GM12874 (cell line): ENCODE measurements around the gene SNRNP27.

ENCODE experiments used
- TF ChIP-seq, protein P1 (sequence below): IDR thresholded peaks from 2 replicates; pipeline ENCODE4 v1.5.1; 2011; ENCODE audit warnings: low read depth, mild to moderate bottlenecking, control low read depth, low read length, moderate library complexity; ENCODE audit not compliant: insufficient read depth

SNRNP27 gene

DNA sequence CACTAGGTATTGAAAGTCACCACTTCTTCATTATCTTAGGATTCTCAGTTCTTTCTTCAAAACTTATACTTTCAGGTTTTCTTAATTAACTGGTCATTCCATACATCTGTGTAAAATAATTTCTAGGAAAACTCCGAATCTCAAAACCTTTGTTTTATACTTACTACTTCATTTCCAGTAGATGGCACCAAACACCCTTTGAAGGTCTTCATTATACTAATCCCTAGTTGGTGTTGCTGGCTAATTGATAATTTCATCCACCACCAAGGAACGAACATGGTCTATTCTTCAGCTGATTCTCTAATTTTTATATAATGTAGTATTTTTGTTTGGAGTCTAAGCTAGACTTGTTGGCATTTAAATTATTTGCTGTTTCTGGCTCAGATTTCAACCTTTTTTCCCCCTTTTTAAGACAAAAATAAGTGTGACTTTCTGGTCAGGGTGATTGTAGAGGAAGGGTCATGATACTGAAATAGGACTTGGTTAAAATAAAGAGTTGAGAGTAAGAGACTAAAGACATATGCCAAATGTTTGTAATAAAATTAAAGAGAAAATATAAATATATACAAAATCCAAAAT, 18.3 kb downstream of the SNRNP27 start:
- TF ChIP-seq, protein P1, sequence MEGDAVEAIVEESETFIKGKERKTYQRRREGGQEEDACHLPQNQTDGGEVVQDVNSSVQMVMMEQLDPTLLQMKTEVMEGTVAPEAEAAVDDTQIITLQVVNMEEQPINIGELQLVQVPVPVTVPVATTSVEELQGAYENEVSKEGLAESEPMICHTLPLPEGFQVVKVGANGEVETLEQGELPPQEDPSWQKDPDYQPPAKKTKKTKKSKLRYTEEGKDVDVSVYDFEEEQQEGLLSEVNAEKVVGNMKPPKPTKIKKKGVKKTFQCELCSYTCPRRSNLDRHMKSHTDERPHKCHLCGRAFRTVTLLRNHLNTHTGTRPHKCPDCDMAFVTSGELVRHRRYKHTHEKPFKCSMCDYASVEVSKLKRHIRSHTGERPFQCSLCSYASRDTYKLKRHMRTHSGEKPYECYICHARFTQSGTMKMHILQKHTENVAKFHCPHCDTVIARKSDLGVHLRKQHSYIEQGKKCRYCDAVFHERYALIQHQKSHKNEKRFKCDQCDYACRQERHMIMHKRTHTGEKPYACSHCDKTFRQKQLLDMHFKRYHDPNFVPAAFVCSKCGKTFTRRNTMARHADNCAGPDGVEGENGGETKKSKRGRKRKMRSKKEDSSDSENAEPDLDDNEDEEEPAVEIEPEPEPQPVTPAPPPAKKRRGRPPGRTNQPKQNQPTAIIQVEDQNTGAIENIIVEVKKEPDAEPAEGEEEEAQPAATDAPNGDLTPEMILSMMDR = peak; percentile 19; the same call in 1 of the 2 replicates

DNA sequence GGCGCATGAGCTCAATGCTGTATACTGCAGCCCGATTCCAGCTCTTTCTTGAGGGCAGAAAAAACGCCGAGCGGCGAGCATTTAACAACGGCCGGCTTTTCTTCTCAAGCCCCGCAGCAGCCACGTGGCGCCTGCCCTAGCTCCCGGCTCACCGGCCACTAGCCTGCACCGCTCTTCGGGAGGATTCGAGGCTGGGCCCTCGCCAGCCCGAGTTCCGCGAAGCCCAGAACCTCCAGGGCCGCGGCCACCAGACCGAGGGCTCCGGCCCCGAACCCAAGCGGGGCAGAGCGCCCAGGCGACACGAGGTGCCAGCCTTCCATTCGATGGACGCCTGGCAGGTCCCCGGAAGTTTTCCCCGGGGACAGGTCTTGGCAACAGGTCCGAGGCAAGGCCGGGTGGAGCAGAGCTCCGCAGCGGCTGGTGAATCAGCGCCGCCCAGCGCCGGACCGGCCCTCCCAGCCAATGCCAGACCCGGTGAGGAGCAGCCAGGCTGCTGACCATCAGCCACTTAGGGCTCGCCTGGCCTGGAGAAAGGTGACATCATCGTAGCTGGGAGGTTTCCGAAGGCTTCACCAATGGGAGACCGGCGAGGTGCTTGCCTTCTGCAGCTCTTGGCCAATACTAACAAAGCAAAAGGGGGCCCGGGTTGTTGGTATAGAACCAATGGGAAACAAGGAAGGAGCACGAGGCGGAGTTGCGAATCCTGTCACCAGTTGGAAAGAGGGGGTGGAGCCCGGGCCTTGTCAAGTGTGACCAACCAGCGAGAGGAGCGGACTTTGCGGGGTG, 20.6 kb downstream of the SNRNP27 start:
- TF ChIP-seq, protein P1 = peak; percentile 40; the same call in 1 of the 2 replicates

DNA sequence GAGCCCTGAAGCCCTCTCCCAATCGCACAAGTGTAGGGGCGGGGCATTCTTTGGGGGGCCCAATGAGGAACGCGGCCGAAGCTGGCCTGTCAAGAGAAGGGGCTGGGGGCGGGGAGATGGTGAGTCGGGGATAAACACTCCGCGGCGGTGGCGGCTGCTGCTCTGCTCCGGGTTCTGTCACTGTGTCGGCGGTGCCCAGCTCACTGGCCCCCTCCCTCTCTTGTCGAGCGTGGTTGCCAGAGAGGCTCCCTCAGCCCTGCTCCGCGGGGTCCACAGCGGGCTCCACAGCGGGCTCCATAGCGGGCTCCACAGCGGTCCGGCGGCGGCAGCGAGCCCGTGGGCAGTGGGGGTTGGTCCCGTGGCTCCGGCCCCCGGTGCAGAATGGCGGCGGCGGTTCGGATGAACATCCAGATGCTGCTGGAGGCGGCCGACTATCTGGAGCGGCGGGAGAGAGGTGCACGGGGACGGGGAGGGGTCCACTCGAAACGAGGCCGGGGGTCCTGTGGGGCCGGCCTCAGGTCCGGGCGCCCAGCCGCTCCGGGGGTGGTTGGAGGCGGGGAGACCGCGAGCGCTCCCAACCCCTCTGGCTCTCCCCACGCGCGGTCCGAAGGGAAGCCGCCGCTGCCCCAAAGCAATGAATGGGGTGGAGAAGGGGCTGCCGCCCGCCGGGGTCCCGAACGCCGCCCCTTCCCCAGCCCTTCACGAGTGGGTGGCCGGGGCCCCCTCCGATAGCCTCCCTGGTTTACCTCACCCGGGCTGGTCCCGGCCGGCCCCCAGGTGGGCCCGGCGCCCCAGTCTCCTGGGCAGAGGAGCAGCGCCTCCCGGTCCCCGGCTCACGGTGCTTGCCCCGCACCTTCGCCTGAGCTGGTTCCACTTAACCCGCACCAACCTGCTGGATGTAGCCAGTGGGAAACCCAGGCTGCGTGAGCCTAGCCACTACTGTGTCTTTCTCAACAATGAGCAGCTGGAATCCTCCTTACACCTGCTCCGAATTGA, 21.5 kb downstream of the SNRNP27 start, which contains the start of gene MXD1:
Gene MXD1, plus strand, starts transcription at position 160 of the 996 bp plus-strand sequence. Its CDS starts 222 bp downstream, at position 382.
- TF ChIP-seq, protein P1 = no peak

DNA sequence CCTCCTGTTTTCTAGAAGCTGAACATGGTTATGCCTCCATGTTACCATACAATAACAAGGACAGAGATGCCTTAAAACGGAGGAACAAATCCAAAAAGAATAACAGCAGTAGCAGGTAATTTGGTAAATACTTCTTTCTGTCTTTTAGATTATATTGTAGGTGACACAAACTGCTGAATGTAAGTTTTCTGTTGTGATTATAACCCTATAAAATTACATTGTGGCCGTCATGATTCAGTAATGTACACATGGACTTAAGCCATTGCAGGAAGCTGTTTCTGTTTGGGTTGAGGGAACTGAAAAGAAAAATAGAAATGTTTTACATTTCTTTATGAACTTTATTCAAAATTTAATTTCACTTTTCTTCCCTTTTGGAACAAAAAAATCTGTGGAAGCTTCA, 22.4 kb downstream of the SNRNP27 start:
- TF ChIP-seq, protein P1 = no peak

DNA sequence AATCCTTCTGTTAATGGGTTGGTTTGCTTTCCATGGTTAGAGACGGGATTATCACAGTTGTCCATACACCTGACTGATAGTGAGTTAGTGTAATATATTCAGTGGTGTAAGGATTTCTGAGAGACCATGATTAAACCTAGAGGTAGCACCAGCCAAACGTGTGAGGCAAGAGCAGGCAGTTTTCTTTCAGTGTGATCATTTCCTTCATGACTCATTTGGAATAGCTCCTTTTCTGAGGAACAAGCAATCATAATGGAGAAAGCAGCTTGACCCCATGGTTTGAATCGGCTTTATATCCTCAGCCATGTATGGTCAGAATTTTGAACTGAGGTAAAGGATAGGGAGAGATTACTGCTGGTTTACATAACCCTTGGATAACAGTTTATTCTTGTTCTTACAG, 24.1 kb downstream of the SNRNP27 start:
- TF ChIP-seq, protein P1 = no peak

DNA sequence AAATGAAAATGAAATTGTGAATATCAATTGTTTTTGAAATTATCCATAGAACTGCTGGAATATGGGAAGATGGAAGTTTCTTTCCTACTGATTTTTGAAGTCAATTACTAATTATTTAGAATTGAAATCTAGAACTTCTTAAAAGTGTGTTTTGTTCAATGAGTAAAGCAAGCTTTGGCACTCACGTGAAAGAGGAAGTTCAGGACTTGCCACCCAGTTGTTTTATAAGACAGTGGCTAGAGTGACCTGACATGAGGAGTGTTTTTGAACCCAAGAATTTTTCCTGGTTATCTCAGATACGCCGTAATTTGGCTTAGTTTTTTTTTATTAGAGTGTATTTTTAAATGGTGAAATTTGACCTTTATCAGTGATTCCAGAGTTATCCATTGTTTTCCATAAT, 24.6 kb downstream of the SNRNP27 start:
- TF ChIP-seq, protein P1 = no peak

DNA sequence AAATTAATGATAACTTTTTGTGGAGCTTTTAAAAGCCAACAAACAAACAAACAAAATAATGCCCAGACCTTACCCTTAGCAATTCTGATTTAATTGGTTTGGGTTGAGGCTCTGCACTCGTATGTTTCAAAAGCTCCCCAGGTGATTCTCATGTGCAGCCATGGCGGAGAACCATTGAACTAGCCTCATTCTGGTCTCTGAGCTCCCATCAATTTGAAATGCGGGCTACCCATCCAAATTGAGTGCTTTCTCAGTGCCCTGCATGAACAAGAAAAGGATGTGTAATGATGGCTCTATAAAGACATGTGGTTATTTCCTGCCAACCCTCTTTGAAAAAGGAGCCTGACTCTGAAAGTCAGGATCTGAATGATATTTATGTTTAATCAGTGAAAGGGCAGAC, 29.4 kb downstream of the SNRNP27 start:
- TF ChIP-seq, protein P1 = no peak
